Ishikawa (cell line): ENCODE measurements around the gene ST3GAL6.

ENCODE experiments used
- CREB1 ChIP-seq: IDR thresholded peaks from 2 replicates; pipeline ENCODE4 v1.6.1; 2012; ENCODE audit warnings: low read depth
- EGR1 ChIP-seq: IDR thresholded peaks from 2 replicates; pipeline ENCODE4 v1.6.1; 2012
- EP300 ChIP-seq: IDR thresholded peaks from 2 replicates; pipeline ENCODE4 v1.6.1; 2012; ENCODE audit warnings: borderline replicate concordance
- FOXM1 ChIP-seq: IDR thresholded peaks from 2 replicates; pipeline ENCODE4 v1.6.1; 2012; ENCODE audit warnings: low read depth, borderline replicate concordance
- NFIC ChIP-seq: IDR thresholded peaks from 2 replicates; pipeline ENCODE4 v1.6.1; 2012
- TAF1 ChIP-seq: IDR thresholded peaks from 2 replicates; pipeline ENCODE4 v1.6.1; 2012; ENCODE audit warnings: low read depth, mild to moderate bottlenecking
- TEAD4 ChIP-seq: IDR thresholded peaks from 2 replicates; pipeline ENCODE4 v1.6.1; 2012
- YY1 ChIP-seq: IDR thresholded peaks from 2 replicates; pipeline ENCODE4 v1.6.1; 2012; ENCODE audit warnings: low read depth
- TF ChIP-seq, protein P1 (sequence below): IDR thresholded peaks from 2 replicates; pipeline ENCODE4 v1.6.1; 2012; ENCODE audit warnings: low read depth, mild to moderate bottlenecking

DNA sequence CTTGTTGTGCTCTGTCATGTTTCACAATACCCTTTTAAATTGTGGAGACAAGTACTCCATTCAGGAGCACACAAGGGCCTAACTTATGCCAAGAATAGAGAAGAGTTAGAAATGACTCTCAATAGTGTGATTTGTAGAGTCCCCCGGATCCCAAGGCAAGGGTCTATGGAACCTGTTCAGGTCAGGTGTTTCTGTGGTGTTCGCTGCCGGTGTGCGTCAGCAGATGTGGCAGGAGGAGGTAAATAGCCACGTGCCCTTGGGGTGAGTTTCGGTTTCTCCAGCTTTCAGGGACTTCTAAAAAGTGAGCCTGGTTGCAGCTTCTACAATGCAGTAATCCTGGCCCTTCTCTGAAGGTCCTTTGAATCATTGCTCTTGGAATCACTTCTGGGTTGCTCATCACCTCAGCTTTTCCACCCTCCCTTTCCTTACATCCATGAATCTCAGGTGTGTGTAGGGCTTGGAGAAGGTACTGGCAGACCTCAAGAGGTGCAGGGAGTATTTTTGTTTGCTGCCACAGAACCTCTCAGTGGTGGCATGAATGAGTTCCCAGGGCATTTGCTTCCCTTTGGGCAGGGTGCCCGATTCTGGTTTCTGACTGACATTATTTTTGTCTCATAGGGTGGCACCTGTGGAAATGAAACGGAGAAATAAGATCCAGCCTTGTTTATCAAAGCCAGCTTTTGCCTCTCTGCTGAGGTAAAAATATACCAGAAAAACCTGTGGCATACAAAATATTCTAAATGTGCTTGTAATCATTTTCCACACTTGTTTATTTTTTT, 7.3 kb downstream of the ST3GAL6 start:
- TF ChIP-seq TAF1 = no peak
- TF ChIP-seq TEAD4 = no peak
- no peak for TF ChIP-seq FOXM1
- no peak for TF ChIP-seq NFIC
- TF ChIP-seq YY1 = no peak
- TF ChIP-seq CREB1 = no peak
- TF ChIP-seq EP300 = no peak
- TF ChIP-seq EGR1 = no peak
- TF ChIP-seq, protein P1, sequence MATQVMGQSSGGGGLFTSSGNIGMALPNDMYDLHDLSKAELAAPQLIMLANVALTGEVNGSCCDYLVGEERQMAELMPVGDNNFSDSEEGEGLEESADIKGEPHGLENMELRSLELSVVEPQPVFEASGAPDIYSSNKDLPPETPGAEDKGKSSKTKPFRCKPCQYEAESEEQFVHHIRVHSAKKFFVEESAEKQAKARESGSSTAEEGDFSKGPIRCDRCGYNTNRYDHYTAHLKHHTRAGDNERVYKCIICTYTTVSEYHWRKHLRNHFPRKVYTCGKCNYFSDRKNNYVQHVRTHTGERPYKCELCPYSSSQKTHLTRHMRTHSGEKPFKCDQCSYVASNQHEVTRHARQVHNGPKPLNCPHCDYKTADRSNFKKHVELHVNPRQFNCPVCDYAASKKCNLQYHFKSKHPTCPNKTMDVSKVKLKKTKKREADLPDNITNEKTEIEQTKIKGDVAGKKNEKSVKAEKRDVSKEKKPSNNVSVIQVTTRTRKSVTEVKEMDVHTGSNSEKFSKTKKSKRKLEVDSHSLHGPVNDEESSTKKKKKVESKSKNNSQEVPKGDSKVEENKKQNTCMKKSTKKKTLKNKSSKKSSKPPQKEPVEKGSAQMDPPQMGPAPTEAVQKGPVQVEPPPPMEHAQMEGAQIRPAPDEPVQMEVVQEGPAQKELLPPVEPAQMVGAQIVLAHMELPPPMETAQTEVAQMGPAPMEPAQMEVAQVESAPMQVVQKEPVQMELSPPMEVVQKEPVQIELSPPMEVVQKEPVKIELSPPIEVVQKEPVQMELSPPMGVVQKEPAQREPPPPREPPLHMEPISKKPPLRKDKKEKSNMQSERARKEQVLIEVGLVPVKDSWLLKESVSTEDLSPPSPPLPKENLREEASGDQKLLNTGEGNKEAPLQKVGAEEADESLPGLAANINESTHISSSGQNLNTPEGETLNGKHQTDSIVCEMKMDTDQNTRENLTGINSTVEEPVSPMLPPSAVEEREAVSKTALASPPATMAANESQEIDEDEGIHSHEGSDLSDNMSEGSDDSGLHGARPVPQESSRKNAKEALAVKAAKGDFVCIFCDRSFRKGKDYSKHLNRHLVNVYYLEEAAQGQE = no peak
